Hair follicular keratinocyte (primary cell): ENCODE measurements around the gene KRTAP3-2. TPM values are rescaled to one million over a fixed set of nuclear protein-coding genes. Genes with fewer than 3 reads are reported as not detected.

Experiments used
- total RNA-seq: library from RNA; depleted of rRNA; stranded (reverse); fragments of >200 nt; gene quantifications from 2 replicates; pipeline ENCODE4 v1.2.3, GENCODE V29; 2015

KRTAP3-2 gene
- not detected in 2 replicates for total RNA-seq

GRCh38 chr17:40999563-40999962 lies at the start of gene KRTAP3-2:
Gene KRTAP3-2 (minus strand): TSS chr17:40999906. CDS start chr17:40999853, 53 bp downstream.

GRCh38 chr17:41046735-41047465 lies 47.2 kb upstream of the KRTAP3-2 start, which contains the start of gene KRTAP2-1:
Gene KRTAP2-1 (minus strand): TSS chr17:41047316. CDS start chr17:41047267, 49 bp downstream.

GRCh38 chr17:41040783-41041571 lies 41.3 kb upstream of the KRTAP3-2 start, which contains the start of gene KRTAP1-1:
Gene KRTAP1-1 (minus strand): TSS chr17:41041450. CDS start chr17:41041397, 53 bp downstream.

GRCh38 chr17:41034346-41034935 lies 34.7 kb upstream of the KRTAP3-2 start, which contains the start of gene KRTAP1-3:
Gene KRTAP1-3 (minus strand): TSS chr17:41034874. CDS start chr17:41034821, 53 bp downstream.

GRCh38 chr17:41029633-41030245 lies 30.0 kb upstream of the KRTAP3-2 start, which contains the start of gene KRTAP1-4:
Gene KRTAP1-4 (minus strand): TSS chr17:41030195. CDS start chr17:41030078, 117 bp downstream.

GRCh38 chr17:41026715-41027471 lies 27.2 kb upstream of the KRTAP3-2 start, which contains the start of gene KRTAP1-5:
Gene KRTAP1-5 (minus strand): TSS chr17:41027208. CDS start chr17:41027155, 53 bp downstream.

GRCh38 chr17:41008811-41009210 lies 9.1 kb upstream of the KRTAP3-2 start, which contains the start of gene KRTAP3-1:
Gene KRTAP3-1 (minus strand): TSS chr17:41009128. CDS start chr17:41009074, 54 bp downstream.

GRCh38 chr17:40993839-40994238 lies 5.9 kb downstream of the KRTAP3-2 start, which contains the start of gene KRTAP3-3:
Gene KRTAP3-3 (minus strand): TSS chr17:40994164. CDS start chr17:40994097, 67 bp downstream.

GRCh38 chr17:40984226-40984625 lies 15.5 kb downstream of the KRTAP3-2 start, which contains the start of gene KRT40:
Gene KRT40 (minus strand): TSS chr17:40984326. CDS start chr17:40984273, 53 bp downstream.

GRCh38 chr17:40966848-40967247 lies 32.9 kb downstream of the KRTAP3-2 start, which contains the start of gene KRT39:
Gene KRT39 (minus strand): TSS chr17:40966948. CDS start chr17:40966856, 92 bp downstream.

Other genes with a start within 250 kb of the KRTAP3-2 start
- not detected in 2 replicates for gene KRT25, start 244.6 kb downstream of the KRTAP3-2 start, total RNA-seq
- not detected in 2 replicates for gene KRT26, start 227.7 kb downstream of the KRTAP3-2 start, total RNA-seq
- not detected in 2 replicates for gene KRT27, start 217.4 kb downstream of the KRTAP3-2 start, total RNA-seq
- not detected in 2 replicates for gene KRT28, start 199.9 kb downstream of the KRTAP3-2 start, total RNA-seq
- gene KRT10, start 177.3 kb downstream of the KRTAP3-2 start, total RNA-seq: 6.3 and 28.4 TPM in 2 replicates
- gene KRT12, start 132.7 kb downstream of the KRTAP3-2 start, total RNA-seq: not detected in 2 replicates
- not detected in 2 replicates for gene KRT20, start 114.7 kb downstream of the KRTAP3-2 start, total RNA-seq
- gene KRT23, start 62.3 kb downstream of the KRTAP3-2 start, total RNA-seq: 1.2 and 2.6 TPM in 2 replicates
- gene KRT39, start 33.0 kb downstream of the KRTAP3-2 start, total RNA-seq: not detected in 2 replicates
- not detected in 2 replicates for gene KRT40, start 15.6 kb downstream of the KRTAP3-2 start, total RNA-seq
- not detected in 2 replicates for gene KRTAP3-3, start 5.7 kb downstream of the KRTAP3-2 start, total RNA-seq
- not detected in 2 replicates for gene KRTAP3-1, start 9.2 kb upstream of the KRTAP3-2 start, total RNA-seq
- not detected in 2 replicates for gene KRTAP1-5, start 27.3 kb upstream of the KRTAP3-2 start, total RNA-seq
- not detected in 2 replicates for gene KRTAP1-4, start 30.3 kb upstream of the KRTAP3-2 start, total RNA-seq
- gene KRTAP1-3, start 35.0 kb upstream of the KRTAP3-2 start, total RNA-seq: not detected in 2 replicates
- not detected in 2 replicates for gene KRTAP1-1, start 41.5 kb upstream of the KRTAP3-2 start, total RNA-seq
- not detected in 2 replicates for gene KRTAP2-1, start 47.4 kb upstream of the KRTAP3-2 start, total RNA-seq
- not detected in 2 replicates for gene KRTAP2-2, start 55.3 kb upstream of the KRTAP3-2 start, total RNA-seq
- gene KRTAP2-3, start 60.2 kb upstream of the KRTAP3-2 start, total RNA-seq: 0.15 and 0.62 TPM in 2 replicates
- not detected in 2 replicates for gene KRTAP2-4, start 66.0 kb upstream of the KRTAP3-2 start, total RNA-seq
- not detected in 2 replicates for gene KRTAP4-7, start 84.2 kb upstream of the KRTAP3-2 start, total RNA-seq
- not detected in 2 replicates for gene KRTAP4-8, start 98.2 kb upstream of the KRTAP3-2 start, total RNA-seq
- not detected in 2 replicates for gene KRTAP4-16, start 102.3 kb upstream of the KRTAP3-2 start, total RNA-seq
- gene KRTAP4-9, start 105.5 kb upstream of the KRTAP3-2 start, total RNA-seq: not detected in 2 replicates
- not detected in 2 replicates for gene KRTAP4-11, start 118.5 kb upstream of the KRTAP3-2 start, total RNA-seq
- not detected in 2 replicates for gene KRTAP4-12, start 124.3 kb upstream of the KRTAP3-2 start, total RNA-seq
- gene KRTAP4-6, start 140.6 kb upstream of the KRTAP3-2 start, total RNA-seq: not detected in 2 replicates
- gene KRTAP4-5, start 149.9 kb upstream of the KRTAP3-2 start, total RNA-seq: not detected in 2 replicates
- gene KRTAP4-4, start 160.8 kb upstream of the KRTAP3-2 start, total RNA-seq: not detected in 2 replicates
- gene KRTAP4-3, start 168.3 kb upstream of the KRTAP3-2 start, total RNA-seq: not detected in 2 replicates
- not detected in 2 replicates for gene KRTAP4-2, start 178.3 kb upstream of the KRTAP3-2 start, total RNA-seq
- not detected in 2 replicates for gene KRTAP4-1, start 185.0 kb upstream of the KRTAP3-2 start, total RNA-seq
- gene KRTAP9-1, start 190.0 kb upstream of the KRTAP3-2 start, total RNA-seq: not detected in 2 replicates
- not detected in 2 replicates for gene KRTAP9-2, start 226.7 kb upstream of the KRTAP3-2 start, total RNA-seq
- gene KRTAP9-3, start 232.5 kb upstream of the KRTAP3-2 start, total RNA-seq: not detected in 2 replicates
- gene KRTAP9-8, start 238.1 kb upstream of the KRTAP3-2 start, total RNA-seq: not detected in 2 replicates
- not detected in 2 replicates for gene KRTAP9-4, start 249.8 kb upstream of the KRTAP3-2 start, total RNA-seq